ENCODE results near the gene DDI2.

The DDI2 gene

GRCh38 chr1:15660151-15660550 lies 42.9 kb downstream of the DDI2 start:
- TF ChIP-seq FOXP2 (optimal IDR thresholded peaks at IDR 0.05; ENCODE audit: control extremely low read depth, extremely low read length, insufficient read depth), result no peak
- TF ChIP-seq POLR2AphosphoS5 (IDR thresholded peaks at IDR 0.05; ENCODE audit: borderline replicate concordance, low read depth, low read length), result no peak
- no peak for TF ChIP-seq EZH2 (IDR thresholded peaks at IDR 0.05)
- H3K9me3 ChIP-seq (ENCODE audit: low read depth, low read length), result no peaks in the 10 kb centered on the region
- peaks cover 65% of the 10 kb centered on the region for H3K36me3 ChIP-seq (ENCODE audit: insufficient read depth, low read length)
- no peak overlapping the region for H3K27ac ChIP-seq
- DNase-seq (ENCODE audit: low read depth, low spot score), result no peak
- H3K9ac ChIP-seq (ENCODE audit: insufficient read length), result no peak overlapping the region
- no peak overlapping the region for H3K4me3 ChIP-seq

GRCh38 chr1:15662477-15662876 lies 45.2 kb downstream of the DDI2 start:
- TF ChIP-seq POLR2AphosphoS5 (IDR thresholded peaks at IDR 0.05; ENCODE audit: borderline replicate concordance, low read depth, low read length) (no peak), FOXP2 (optimal IDR thresholded peaks at IDR 0.05; ENCODE audit: control extremely low read depth, extremely low read length, insufficient read depth) (no peak), EZH2 (IDR thresholded peaks at IDR 0.05) (no peak)
- Histone ChIP-seq H3K27ac (no peak overlapping the region), H3K36me3 (ENCODE audit: insufficient read depth, low read length) (peaks cover 47% of the 10 kb centered on the region), H3K9ac (ENCODE audit: insufficient read length) (no peak overlapping the region), H3K4me3 (no peak overlapping the region), H3K9me3 (ENCODE audit: low read depth, low read length) (no peaks in the 10 kb centered on the region)
- no peak for DNase-seq (ENCODE audit: low read depth, low spot score)

- DNase-seq (ENCODE audit: low read depth, low spot score), result no peak
- Histone ChIP-seq H3K4me3 (no peak overlapping the region), H3K9ac (ENCODE audit: insufficient read length) (no peak overlapping the region), H3K9me3 (ENCODE audit: low read depth, low read length) (no peaks in the 10 kb centered on the region), H3K36me3 (ENCODE audit: insufficient read depth, low read length) (peaks cover 38% of the 10 kb centered on the region), H3K27ac (no peak overlapping the region)
- no peak for TF ChIP-seq POLR2AphosphoS5 (IDR thresholded peaks at IDR 0.05; ENCODE audit: borderline replicate concordance, low read depth, low read length)
- TF ChIP-seq FOXP2 (optimal IDR thresholded peaks at IDR 0.05; ENCODE audit: control extremely low read depth, extremely low read length, insufficient read depth), result no peak
- TF ChIP-seq EZH2 (IDR thresholded peaks at IDR 0.05), result no peak
These were observed 46.7 kb downstream of the DDI2 start for GRCh38 chr1:15663925-15664324.

DNA sequence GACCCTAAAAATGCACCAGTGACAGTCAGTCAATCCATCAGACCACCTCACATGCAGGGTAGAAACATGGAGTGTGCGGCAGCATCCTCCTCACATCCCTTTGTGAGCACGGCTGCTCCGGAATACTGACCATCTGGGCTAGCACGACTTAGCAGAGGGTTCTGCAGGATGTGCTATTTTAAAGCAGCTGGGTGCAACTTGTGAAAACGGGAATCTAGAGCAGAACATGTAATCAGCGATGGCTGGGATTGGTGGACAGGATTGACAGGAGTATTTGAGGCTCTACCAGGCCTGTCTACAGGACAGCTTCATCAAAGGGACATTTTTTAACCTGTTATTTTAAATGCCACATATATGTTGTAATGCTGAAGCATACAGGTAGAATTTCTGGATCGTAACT lies 50.1 kb downstream of the DDI2 start:
- Histone ChIP-seq H3K9ac (ENCODE audit: insufficient read length) (no peak overlapping the region), H3K4me3 (no peak overlapping the region), H3K27ac (no peak overlapping the region), H3K9me3 (ENCODE audit: low read depth, low read length) (no peaks in the 10 kb centered on the region), H3K36me3 (ENCODE audit: insufficient read depth, low read length) (peaks cover 4% of the 10 kb centered on the region; the same call in 1 of the 2 replicates)
- TF ChIP-seq FOXP2 (optimal IDR thresholded peaks at IDR 0.05; ENCODE audit: control extremely low read depth, extremely low read length, insufficient read depth) (no peak), POLR2AphosphoS5 (IDR thresholded peaks at IDR 0.05; ENCODE audit: borderline replicate concordance, low read depth, low read length) (no peak), EZH2 (IDR thresholded peaks at IDR 0.05) (no peak)
- DNase-seq (ENCODE audit: low read depth, low spot score), result no peak

GRCh38 chr1:15668089-15668754 lies 51.0 kb downstream of the DDI2 start:
- TF ChIP-seq EZH2 (IDR thresholded peaks at IDR 0.05) (no peak), FOXP2 (optimal IDR thresholded peaks at IDR 0.05; ENCODE audit: control extremely low read depth, extremely low read length, insufficient read depth) (no peak)
- Histone ChIP-seq H3K36me3 (ENCODE audit: insufficient read depth, low read length) (peaks cover 3% of the 10 kb centered on the region; the same call in 1 of the 2 replicates), H3K4me3 (no peak overlapping the region), H3K27ac (no peak overlapping the region), H3K9ac (ENCODE audit: insufficient read length) (no peak overlapping the region), H3K9me3 (ENCODE audit: low read depth, low read length) (no peaks in the 10 kb centered on the region)
- no peak for DNase-seq (ENCODE audit: low read depth, low spot score)

- H3K9me3 ChIP-seq (ENCODE audit: low read depth, low read length), result no peaks in the 10 kb centered on the region
- TF ChIP-seq FOXP2 (optimal IDR thresholded peaks at IDR 0.05; ENCODE audit: control extremely low read depth, extremely low read length, insufficient read depth), result no peak
- TF ChIP-seq POLR2AphosphoS5 (IDR thresholded peaks at IDR 0.05; ENCODE audit: borderline replicate concordance, low read depth, low read length), result no peak
- no peak for TF ChIP-seq EZH2 (IDR thresholded peaks at IDR 0.05)
- H3K27ac ChIP-seq, result no peak overlapping the region
- H3K9ac ChIP-seq (ENCODE audit: insufficient read length), result no peak overlapping the region
- DNase-seq (ENCODE audit: low read depth, low spot score), result no peak
- H3K4me3 ChIP-seq, result no peak overlapping the region
- no peaks in the 10 kb centered on the region for H3K36me3 ChIP-seq (ENCODE audit: insufficient read depth, low read length)
These were observed 51.8 kb downstream of the DDI2 start for GRCh38 chr1:15669074-15669473.

DNA sequence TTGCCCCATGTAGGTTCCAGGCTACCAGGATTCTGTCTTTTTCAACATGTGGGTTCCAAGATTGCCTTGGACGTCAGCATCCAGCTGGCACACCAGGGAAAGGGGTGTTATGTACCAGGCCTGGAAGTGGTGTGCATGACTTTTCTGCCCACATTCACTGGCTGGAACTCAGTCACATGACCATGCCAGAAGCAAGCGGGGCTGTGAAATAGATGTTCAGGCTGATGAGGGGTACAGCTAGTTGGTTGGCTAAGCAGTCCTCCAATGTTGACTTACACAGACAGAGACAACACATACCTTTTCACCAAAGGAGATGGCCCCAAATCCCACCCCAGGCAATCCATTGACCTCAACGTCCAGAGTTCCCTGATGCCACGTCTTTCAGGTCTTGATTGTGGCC lies 52.6 kb downstream of the DDI2 start:
- no peak for TF ChIP-seq EZH2 (IDR thresholded peaks at IDR 0.05)
- TF ChIP-seq POLR2AphosphoS5 (IDR thresholded peaks at IDR 0.05; ENCODE audit: borderline replicate concordance, low read depth, low read length), result no peak; the same call in 1 of the 2 replicates
- no peak for TF ChIP-seq FOXP2 (optimal IDR thresholded peaks at IDR 0.05; ENCODE audit: control extremely low read depth, extremely low read length, insufficient read depth)
- no peaks in the 10 kb centered on the region for H3K36me3 ChIP-seq (ENCODE audit: insufficient read depth, low read length)
- no peaks in the 10 kb centered on the region for H3K9me3 ChIP-seq (ENCODE audit: low read depth, low read length)
- H3K27ac ChIP-seq, result no peak overlapping the region
- H3K4me3 ChIP-seq, result no peak overlapping the region
- no peak for DNase-seq (ENCODE audit: low read depth, low spot score)
- no peak overlapping the region for H3K9ac ChIP-seq (ENCODE audit: insufficient read length)

GRCh38 chr1:15671430-15671829 lies 54.2 kb downstream of the DDI2 start:
- H3K9ac ChIP-seq (ENCODE audit: insufficient read length), result no peak overlapping the region
- no peak overlapping the region for H3K4me3 ChIP-seq
- no peaks in the 10 kb centered on the region for H3K36me3 ChIP-seq (ENCODE audit: insufficient read depth, low read length)
- no peaks in the 10 kb centered on the region for H3K9me3 ChIP-seq (ENCODE audit: low read depth, low read length)
- no peak overlapping the region for H3K27ac ChIP-seq
- DNase-seq (ENCODE audit: low read depth, low spot score), result no peak
- no peak for TF ChIP-seq EZH2 (IDR thresholded peaks at IDR 0.05)
- TF ChIP-seq POLR2AphosphoS5 (IDR thresholded peaks at IDR 0.05; ENCODE audit: borderline replicate concordance, low read depth, low read length), result no peak
- no peak for TF ChIP-seq FOXP2 (optimal IDR thresholded peaks at IDR 0.05; ENCODE audit: control extremely low read depth, extremely low read length, insufficient read depth)

Measured in SK-N-MC (cell line).